ENCODE results near the gene SPATS2L.
A peak's percentile ranks its signal among the peaks of the same experiment; 100 is the strongest.

Gene SPATS2L

GRCh38 chr2:200297989-200298388 lies 8.5 kb upstream of the SPATS2L start:
- no peak for DNase-seq

GRCh38 chr2:200298816-200299215 lies 7.7 kb upstream of the SPATS2L start:
- DNase-seq, result no peak

- no peak for DNase-seq
Measured at GRCh38 chr2:200300065-200300464, 6.4 kb upstream of the SPATS2L start.

- DNase-seq, result no peak
Measured at GRCh38 chr2:200300638-200301314, 5.7 kb upstream of the SPATS2L start.

- no peak for DNase-seq
Measured at GRCh38 chr2:200301953-200302858, 4.3 kb upstream of the SPATS2L start.

- no peak for DNase-seq
Measured at GRCh38 chr2:200302940-200303727, 3.4 kb upstream of the SPATS2L start.

- DNase-seq, result peak in 1 of 6 experiments; percentile 22
Measured at GRCh38 chr2:200305797-200306195, 697 bp upstream of the SPATS2L start.

DNA sequence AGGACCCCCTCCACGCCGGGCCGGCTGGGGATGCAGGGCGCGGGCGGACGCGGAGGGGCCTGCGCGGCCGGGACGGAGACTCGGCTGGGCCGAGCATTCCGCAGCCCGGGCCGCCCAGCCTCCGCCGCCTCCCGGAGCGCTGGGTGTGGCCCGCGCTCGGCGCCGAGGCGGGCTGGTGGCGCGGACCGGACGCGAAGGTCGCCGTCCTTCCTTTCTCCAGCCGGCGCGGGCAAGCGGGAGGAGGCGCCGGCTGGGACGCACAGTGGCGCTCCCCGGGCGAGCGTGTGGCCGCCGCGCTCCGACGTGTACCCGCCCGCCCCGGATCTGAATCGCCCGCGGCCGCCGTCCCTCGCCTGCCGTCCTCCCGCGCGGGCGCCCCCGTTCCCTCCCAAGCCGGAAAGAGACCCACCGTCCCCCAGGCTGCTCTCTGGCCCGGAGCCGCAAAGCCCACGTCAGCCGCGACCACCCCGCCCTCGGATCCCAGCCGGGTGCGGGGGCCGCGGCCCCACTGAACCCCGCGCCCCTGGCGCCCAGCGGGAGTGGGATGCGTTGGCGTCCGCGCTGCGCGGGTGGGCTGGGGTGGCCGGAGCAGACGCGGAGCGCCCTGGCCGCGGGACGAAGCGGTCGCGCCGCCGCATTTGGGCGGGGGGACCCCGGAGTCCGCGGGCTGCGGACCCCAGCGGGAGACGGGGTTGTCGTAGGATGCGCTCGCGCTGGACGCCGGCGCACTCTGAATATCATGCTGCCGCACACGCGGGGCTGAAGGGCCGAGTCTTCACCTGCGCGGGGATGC lies 634 bp downstream of the SPATS2L start:
- peak in 1 of 6 experiments; percentile 18 for DNase-seq

GRCh38 chr2:200307724-200308545 lies 1.4 kb downstream of the SPATS2L start:
- DNase-seq, result peak in 1 of 6 experiments; percentile 11

DNA sequence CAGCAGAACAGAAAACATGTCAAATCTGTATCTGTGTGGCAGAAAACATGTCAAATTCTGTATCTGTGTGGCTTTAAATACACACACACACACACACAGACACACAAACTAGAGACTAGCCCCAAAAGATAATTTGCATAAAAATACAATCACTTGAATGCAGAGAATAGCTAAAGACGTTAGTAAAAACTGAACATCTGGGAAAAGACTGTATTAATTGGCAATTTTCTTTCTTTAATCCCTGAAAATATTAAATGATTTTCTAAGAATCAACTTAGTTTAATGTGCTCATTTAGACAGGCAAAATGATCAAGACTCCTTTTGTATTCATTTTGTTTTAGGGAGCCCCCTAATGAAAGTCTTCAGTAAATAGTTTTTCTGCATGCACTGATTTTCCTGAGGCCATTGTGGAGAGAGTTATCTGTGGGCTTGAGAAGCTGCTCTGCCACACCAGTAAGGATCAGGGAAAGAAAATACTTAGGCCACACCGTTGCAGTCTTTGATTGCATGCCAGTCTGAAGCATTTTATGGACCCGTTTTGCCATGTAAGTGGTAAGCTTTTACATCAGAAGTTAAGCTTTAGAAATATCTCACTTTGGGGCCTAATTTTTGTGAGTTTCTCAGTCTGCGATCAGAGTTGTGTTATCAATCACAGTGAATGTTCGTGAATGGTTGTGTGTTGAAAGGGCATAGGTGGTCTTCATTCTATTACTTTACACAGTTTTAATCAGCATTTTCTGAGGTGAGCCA lies 2.2 kb downstream of the SPATS2L start:
- no peak for DNase-seq

- no peak for DNase-seq
Measured at GRCh38 chr2:200309296-200310049, 3.0 kb downstream of the SPATS2L start.

- no peak for DNase-seq
Measured at GRCh38 chr2:200310545-200310971, 4.1 kb downstream of the SPATS2L start.

DNA sequence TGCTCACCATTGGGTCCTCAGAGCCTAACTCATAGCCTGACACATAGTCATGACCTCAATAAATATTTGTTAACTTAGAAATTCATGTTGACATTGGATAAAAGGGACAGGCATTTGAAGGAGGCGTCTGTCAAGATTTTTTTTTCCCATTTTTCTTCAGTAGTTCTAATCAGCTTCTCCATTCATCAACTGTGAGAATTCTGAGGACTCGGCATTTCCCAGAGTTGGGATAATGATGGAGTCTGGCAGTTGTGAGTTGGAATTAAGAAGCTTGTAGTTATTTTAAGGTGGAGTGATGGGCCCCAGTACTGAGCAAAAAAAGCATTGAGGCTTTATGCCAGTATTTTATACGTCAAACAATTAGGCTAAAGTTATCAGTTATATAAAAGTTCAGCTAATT lies 4.6 kb downstream of the SPATS2L start:
- DNase-seq, result no peak

GRCh38 chr2:200314976-200315567 lies 8.6 kb downstream of the SPATS2L start:
- DNase-seq, result no peak

- DNase-seq, result no peak
Measured at GRCh38 chr2:200317975-200318374, 11.5 kb downstream of the SPATS2L start.

DNA sequence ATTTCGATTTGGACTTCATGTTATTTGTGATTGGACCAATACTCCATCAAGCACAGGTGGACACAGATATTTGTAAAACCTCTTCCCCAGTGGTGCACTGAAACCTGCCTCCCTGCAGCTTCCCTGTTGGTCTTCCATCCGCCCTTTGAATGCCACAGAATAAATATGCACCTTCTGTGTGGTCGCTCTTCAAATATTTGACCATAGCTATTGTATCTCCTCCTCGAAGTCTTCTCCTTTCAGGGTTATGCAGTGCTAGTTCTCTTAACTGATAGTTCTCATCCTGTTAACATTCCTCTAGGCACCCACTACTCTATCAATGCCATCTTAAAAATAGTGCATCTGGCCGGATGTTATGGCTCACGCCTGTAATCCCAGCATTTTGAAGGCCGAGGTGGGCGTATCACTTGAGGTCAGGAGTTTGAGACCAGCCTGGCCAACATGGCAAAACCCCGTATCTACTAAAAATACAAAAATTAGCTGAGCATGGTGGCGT lies 12.5 kb downstream of the SPATS2L start:
- DNase-seq, result no peak

DNA sequence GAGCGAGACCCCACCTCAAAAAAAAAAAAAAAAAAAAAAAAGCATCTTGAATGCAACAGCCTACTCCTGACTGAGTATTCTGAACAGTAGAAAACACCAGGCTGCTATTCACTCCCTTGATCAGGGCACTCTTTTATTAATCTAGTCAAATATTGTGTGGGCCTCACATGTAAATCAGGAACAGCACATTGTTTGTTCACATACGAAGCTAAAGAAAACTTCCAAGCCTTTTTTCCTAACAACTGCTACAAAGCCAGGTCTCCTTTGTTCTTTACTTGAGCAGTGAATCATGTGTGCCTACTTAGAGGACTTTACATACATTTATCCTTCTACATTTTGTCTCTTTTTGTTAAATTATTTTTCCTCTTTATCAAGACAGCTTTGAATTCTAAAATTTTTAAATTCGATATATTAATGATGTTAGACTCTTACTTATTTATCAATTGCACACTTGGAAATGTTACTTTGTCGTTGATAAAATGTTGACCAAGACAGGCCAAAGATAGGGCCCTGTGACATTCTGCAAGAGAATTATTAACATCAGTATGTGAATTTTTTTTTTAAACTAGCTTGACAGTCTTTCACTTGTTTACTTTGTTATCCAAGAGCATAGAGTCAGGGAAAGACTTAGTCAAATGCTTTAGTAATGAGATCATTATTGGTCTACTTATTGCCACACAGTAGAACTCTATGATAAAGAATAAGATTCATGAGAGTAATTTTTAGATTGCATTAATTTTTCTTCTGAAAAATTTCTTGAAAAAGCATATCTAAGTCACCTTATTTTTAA lies 13.2 kb downstream of the SPATS2L start:
- no peak for DNase-seq

DNA sequence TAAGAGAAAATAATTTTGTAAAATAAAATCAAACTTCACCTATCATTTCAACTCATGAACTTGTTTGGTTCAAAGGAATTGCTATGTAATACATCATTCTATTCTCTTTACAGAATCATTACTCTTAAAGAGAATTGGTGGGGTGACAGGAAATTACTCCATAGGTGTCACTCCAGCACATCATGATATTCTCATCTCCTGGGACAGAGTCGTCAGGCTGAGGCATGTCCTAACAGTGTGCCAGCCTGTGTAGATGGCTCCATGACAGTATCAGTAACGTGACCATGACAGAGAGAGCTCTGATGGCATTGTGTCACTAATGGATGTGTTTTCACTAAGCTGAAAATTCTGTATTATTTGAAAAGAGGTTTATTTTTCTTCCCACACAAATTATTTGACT lies 13.9 kb downstream of the SPATS2L start:
- DNase-seq, result no peak

DNA sequence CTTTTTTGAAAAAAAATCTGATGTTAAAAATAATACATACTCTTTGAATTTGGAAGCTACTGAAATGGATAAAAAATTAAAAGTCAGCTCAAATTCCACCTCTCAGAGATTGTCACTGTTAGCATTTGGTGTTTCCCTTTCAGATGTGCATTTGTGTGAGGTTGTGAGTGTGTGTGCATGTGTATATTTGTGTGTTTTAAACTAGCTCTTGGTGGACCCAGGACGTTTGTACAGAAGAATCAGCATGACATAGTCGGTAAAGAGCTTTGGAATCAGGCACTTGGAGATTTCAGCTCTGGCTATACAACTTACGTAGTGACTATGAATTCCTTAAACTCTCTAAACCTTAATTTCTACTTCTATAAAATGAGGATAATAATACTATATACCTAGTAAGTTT lies 14.5 kb downstream of the SPATS2L start:
- DNase-seq, result no peak
